ENCODE measurements around the gene ISY1. TPM values are rescaled to one million over a fixed set of nuclear protein-coding genes. Genes with fewer than 3 reads are reported as not detected.

Gene ISY1
- total RNA-seq, 1 experiment from 2014 or later: 35.6 TPM

GRCh38 chr3:129082026-129082425 is 78.8 kb downstream of the ISY1 start:
- Mint-ChIP-seq H3K27ac (ENCODE audit: unreplicated experiment) (no peak overlapping the region), H3K4me1 (ENCODE audit: low read depth, unreplicated experiment) (no peaks in the 10 kb centered on the region), H3K36me3 (ENCODE audit: insufficient read depth, unreplicated experiment) (no peaks in the 10 kb centered on the region), H3K27me3 (ENCODE audit: insufficient read depth, unreplicated experiment) (no peaks in the 10 kb centered on the region), H3K4me3 (ENCODE audit: unreplicated experiment) (no peak overlapping the region), H3K9me3 (ENCODE audit: unreplicated experiment) (no peaks in the 10 kb centered on the region)
- no peak overlapping the region for H3K4me3 ChIP-seq (ENCODE audit: low read depth, low read length)
- no peaks in the 10 kb centered on the region for H3K4me1 ChIP-seq
- TF ChIP-seq CTCF (IDR thresholded peaks at IDR 0.05; ENCODE audit: insufficient read depth in 1 of 2, low read depth in 1 of 2, low read length in 1 of 2, severe bottlenecking in 1 of 2, unreplicated experiment in 1 of 2): no peak
- no peaks in the 10 kb centered on the region for H3K9me3 ChIP-seq
- POLR2A ChIA-PET: no interaction called here
- no TSS peak for BruUV-seq (replicated peaks)
- CTCF ChIA-PET: no interaction called here
- H3K36me3 ChIP-seq (ENCODE audit: control insufficient read depth, insufficient read depth, low read length): no peaks in the 10 kb centered on the region
- intact Hi-C loops (cut with micrococcal nuclease; ENCODE audit: unreplicated experiment): no loop called here
- no peaks in the 10 kb centered on the region for H3K27me3 ChIP-seq (replicated peaks; ENCODE audit: control insufficient read depth, insufficient read depth, low read length)
- no peak for DNase-seq

GRCh38 chr3:129081503-129081902 is 79.4 kb downstream of the ISY1 start:
- Mint-ChIP-seq H3K9me3 (ENCODE audit: unreplicated experiment) (no peaks in the 10 kb centered on the region), H3K27ac (ENCODE audit: unreplicated experiment) (no peak overlapping the region), H3K4me1 (ENCODE audit: low read depth, unreplicated experiment) (no peaks in the 10 kb centered on the region), H3K36me3 (ENCODE audit: insufficient read depth, unreplicated experiment) (no peaks in the 10 kb centered on the region), H3K4me3 (ENCODE audit: unreplicated experiment) (no peak overlapping the region), H3K27me3 (ENCODE audit: insufficient read depth, unreplicated experiment) (no peaks in the 10 kb centered on the region)
- H3K9me3 ChIP-seq: no peaks in the 10 kb centered on the region
- no peak for TF ChIP-seq CTCF (IDR thresholded peaks at IDR 0.05; ENCODE audit: insufficient read depth in 1 of 2, low read depth in 1 of 2, low read length in 1 of 2, severe bottlenecking in 1 of 2, unreplicated experiment in 1 of 2)
- no peaks in the 10 kb centered on the region for H3K27me3 ChIP-seq (replicated peaks; ENCODE audit: control insufficient read depth, insufficient read depth, low read length)
- intact Hi-C loops (cut with micrococcal nuclease; ENCODE audit: unreplicated experiment): no loop called here
- no peak overlapping the region for H3K4me3 ChIP-seq (ENCODE audit: low read depth, low read length)
- no TSS peak for BruUV-seq (replicated peaks)
- ChIA-PET CTCF (no interaction called here), POLR2A (no interaction called here)
- H3K36me3 ChIP-seq (ENCODE audit: control insufficient read depth, insufficient read depth, low read length): no peaks in the 10 kb centered on the region
- H3K4me1 ChIP-seq: no peaks in the 10 kb centered on the region
- no peak for DNase-seq

- Mint-ChIP-seq H3K27me3 (ENCODE audit: insufficient read depth, unreplicated experiment) (no peaks in the 10 kb centered on the region), H3K27ac (ENCODE audit: unreplicated experiment) (no peak overlapping the region), H3K36me3 (ENCODE audit: insufficient read depth, unreplicated experiment) (no peaks in the 10 kb centered on the region), H3K4me1 (ENCODE audit: low read depth, unreplicated experiment) (no peaks in the 10 kb centered on the region), H3K4me3 (ENCODE audit: unreplicated experiment) (no peak overlapping the region), H3K9me3 (ENCODE audit: unreplicated experiment) (no peaks in the 10 kb centered on the region)
- BruUV-seq (replicated peaks): no TSS peak
- DNase-seq: no peak
- H3K27me3 ChIP-seq (replicated peaks; ENCODE audit: control insufficient read depth, insufficient read depth, low read length): no peaks in the 10 kb centered on the region
- TF ChIP-seq CTCF (IDR thresholded peaks at IDR 0.05; ENCODE audit: insufficient read depth in 1 of 2, low read depth in 1 of 2, low read length in 1 of 2, severe bottlenecking in 1 of 2, unreplicated experiment in 1 of 2): no peak
- H3K9me3 ChIP-seq: no peaks in the 10 kb centered on the region
- intact Hi-C loops (cut with micrococcal nuclease; ENCODE audit: unreplicated experiment): no loop called here
- ChIA-PET CTCF (interaction anchor here (1.0 kb wide), 1 partner anchor 109 kb away, joined by 4 read pairs; no protein-coding TSS in a partner anchor), POLR2A (no interaction called here)
- no peaks in the 10 kb centered on the region for H3K36me3 ChIP-seq (ENCODE audit: control insufficient read depth, insufficient read depth, low read length)
- H3K4me3 ChIP-seq (ENCODE audit: low read depth, low read length): no peak overlapping the region
- H3K4me1 ChIP-seq: no peaks in the 10 kb centered on the region
Observed at GRCh38 chr3:129078510-129078909, 82.4 kb downstream of the ISY1 start.

Other genes starting within 250 kb of the ISY1 start
- gene CFAP92, start 167.0 kb downstream of the ISY1 start, total RNA-seq (2022): 4.5 and 5.9 TPM in 2 replicates
- 0.28 and 0.39 TPM in 2 replicates for gene EFCC1, start 159.8 kb downstream of the ISY1 start, total RNA-seq (2022)
- not detected in 2 replicates for gene GP9, start 100.3 kb downstream of the ISY1 start, total RNA-seq (2022)
- 10.8 and 12.3 TPM in 2 replicates for gene RAB43, start 39.3 kb downstream of the ISY1 start, total RNA-seq (2022)
- gene CNBP, start 22.8 kb upstream of the ISY1 start, total RNA-seq (2022): 229 and 266 TPM in 2 replicates
- 178 TPM in 2 replicates for gene COPG1, start 88.5 kb upstream of the ISY1 start, total RNA-seq (2022)
- 47.7 and 47.9 TPM in 2 replicates for gene HMCES, start 117.8 kb upstream of the ISY1 start, total RNA-seq (2022)